PC-3 (cell line): Measurements from ENCODE around the gene ACTG1. TPM values are rescaled to one million over a fixed set of nuclear protein-coding genes. Genes with fewer than 3 reads are reported as not detected.
A peak's percentile ranks its signal among the peaks of the same experiment; 100 is the strongest.

ENCODE experiments used
- ATAC-seq: fragments of 200-7000 bp; cut with Tn5 transposase; 2 replicates; pipeline ENCODE4 v1.9.1; 2020; ENCODE audit warnings: mild to moderate bottlenecking, moderate library complexity
- BruUV-seq: library from RNA; stranded (reverse); fragments of 400-500 nt; replicated peaks from 2 replicates; lab custom pipeline; 2021; lab: Mats Ljungman, UMichigan
- CTCF ChIA-PET: fragments of 300-600 bp; sonication (Branson Sonifier 250); formaldehyde crosslinking; loops from one replicate; lab custom pipeline; 2022; ENCODE audit warnings: antibody characterized with exemption; lab: Charles Lee
- POLR2A ChIA-PET: fragments of 300-600 bp; sonication (Branson Sonifier 250); formaldehyde crosslinking; loops from one replicate; lab custom pipeline; 2022; ENCODE audit warnings: antibody characterized with exemption; ENCODE audit not compliant: unreplicated experiment; lab: Charles Lee
- DNase-seq: peaks from one replicate; pipeline ENCODE4 v3.0.0-alpha.2; 2015
- H2AFZ ChIP-seq: fragments of 300-600 bp; sonication (generic); 2 replicates; pipeline ENCODE4 v1.6.0; 2016; ENCODE audit warnings: antibody characterized with exemption, low read length
- H3F3A ChIP-seq: fragments of 300-600 bp; sonication (generic); one replicate; pipeline ENCODE4 v1.6.0; 2017; ENCODE audit warnings: antibody characterized with exemption, low read length, control low read depth, mild to moderate bottlenecking; ENCODE audit not compliant: unreplicated experiment
- H3K27ac ChIP-seq: fragments of 300-600 bp; sonication (generic); 2 replicates; pipeline ENCODE4 v1.5.1; 2016; ENCODE audit warnings: mild to moderate bottlenecking, low read length
- H3K27me3 ChIP-seq: fragments of 300-600 bp; sonication (generic); 2 replicates; pipeline ENCODE4 v1.6.1; 2016; ENCODE audit warnings: low read length, mixed read lengths
- H3K36me3 ChIP-seq: fragments of 300-600 bp; sonication (generic); 2 replicates; pipeline ENCODE4 v1.6.1; 2016; ENCODE audit warnings: low read depth, mixed run types, low read length, mixed read lengths
- H3K4me1 ChIP-seq: fragments of 300-600 bp; sonication (generic); 2 replicates; pipeline ENCODE4 v1.5.1; 2016; ENCODE audit warnings: low read length; ENCODE audit not compliant: insufficient read depth
- H3K4me2 ChIP-seq: fragments of 300-600 bp; sonication (generic); 2 replicates; pipeline ENCODE4 v1.6.0; 2016; ENCODE audit warnings: low read length
- H3K4me3 ChIP-seq: fragments of 300-600 bp; sonication (generic); 2 replicates; pipeline ENCODE4 v1.5.1; 2016; ENCODE audit warnings: mild to moderate bottlenecking, low read length, mixed read lengths
- H3K79me2 ChIP-seq: fragments of 300-600 bp; sonication (generic); 2 replicates; pipeline ENCODE4 v1.6.1; 2017; ENCODE audit warnings: low read length, mixed read lengths
- H3K9ac ChIP-seq: fragments of 300-600 bp; sonication (generic); 2 replicates; pipeline ENCODE4 v1.6.0; 2016; ENCODE audit warnings: mild to moderate bottlenecking, low read length
- H3K9me2 ChIP-seq: fragments of 300-600 bp; sonication (generic); replicated peaks from 2 replicates; pipeline ENCODE4 v1.6.1; 2016; ENCODE audit warnings: mixed run types, low read length, mixed read lengths
- H3K9me3 ChIP-seq: fragments of 300-600 bp; sonication (generic); 2 replicates; pipeline ENCODE4 v1.6.1; 2016; ENCODE audit warnings: low read length, mixed read lengths
- H4K20me1 ChIP-seq: fragments of 300-600 bp; sonication (generic); 2 replicates; pipeline ENCODE4 v1.6.1; 2016; ENCODE audit warnings: low read length, mixed read lengths
- EZH2 ChIP-seq: fragments of 300-600 bp; sonication (generic); IDR thresholded peaks from one replicate; pipeline ENCODE4 v1.6.1; 2017; ENCODE audit warnings: antibody characterized with exemption, mild to moderate bottlenecking, low read length; ENCODE audit not compliant: unreplicated experiment
- EZH2phosphoT487 ChIP-seq: fragments of 300-600 bp; sonication (generic); IDR thresholded peaks from 2 replicates; pipeline ENCODE4 v1.6.1; 2018; ENCODE audit warnings: mild to moderate bottlenecking, antibody characterized with exemption, low read length, borderline replicate concordance
- intact Hi-C: fragments of 100-400 bp; cut with micrococcal nuclease; formaldehyde crosslinking; loops from 2 replicates; pipeline ENCODE4 v1.9.0; 2023
- total RNA-seq: library from RNA; depleted of rRNA; stranded (reverse); fragments of >200 nt; gene quantifications from 2 replicates; pipeline ENCODE4 v1.2.3, GENCODE V29; 2014
- TF ChIP-seq, protein P1 (sequence below): fragments of 300-600 bp; sonication (generic); conservative IDR thresholded peaks from 2 replicates; pipeline ENCODE4 v1.5.1; 2017; ENCODE audit warnings: antibody characterized with exemption, low read depth, mild to moderate bottlenecking, low read length

Gene ACTG1
- total RNA-seq, 1 experiment from 2014 or later, result 4,503 TPM

- H3K4me1 ChIP-seq, result peaks cover 16% of the 10 kb centered on the region
- no peak for DNase-seq
- no peak overlapping the region for H3K4me3 ChIP-seq
- no TSS peak for BruUV-seq
- no peak overlapping the region for H3K4me2 ChIP-seq
- CTCF ChIA-PET, result no interaction called here
- no peaks in the 10 kb centered on the region for H3K9me3 ChIP-seq
- POLR2A ChIA-PET, result no interaction called here
- ATAC-seq, result no peak
- no peaks in the 10 kb centered on the region for H3K9me2 ChIP-seq
- TF ChIP-seq, protein P1, sequence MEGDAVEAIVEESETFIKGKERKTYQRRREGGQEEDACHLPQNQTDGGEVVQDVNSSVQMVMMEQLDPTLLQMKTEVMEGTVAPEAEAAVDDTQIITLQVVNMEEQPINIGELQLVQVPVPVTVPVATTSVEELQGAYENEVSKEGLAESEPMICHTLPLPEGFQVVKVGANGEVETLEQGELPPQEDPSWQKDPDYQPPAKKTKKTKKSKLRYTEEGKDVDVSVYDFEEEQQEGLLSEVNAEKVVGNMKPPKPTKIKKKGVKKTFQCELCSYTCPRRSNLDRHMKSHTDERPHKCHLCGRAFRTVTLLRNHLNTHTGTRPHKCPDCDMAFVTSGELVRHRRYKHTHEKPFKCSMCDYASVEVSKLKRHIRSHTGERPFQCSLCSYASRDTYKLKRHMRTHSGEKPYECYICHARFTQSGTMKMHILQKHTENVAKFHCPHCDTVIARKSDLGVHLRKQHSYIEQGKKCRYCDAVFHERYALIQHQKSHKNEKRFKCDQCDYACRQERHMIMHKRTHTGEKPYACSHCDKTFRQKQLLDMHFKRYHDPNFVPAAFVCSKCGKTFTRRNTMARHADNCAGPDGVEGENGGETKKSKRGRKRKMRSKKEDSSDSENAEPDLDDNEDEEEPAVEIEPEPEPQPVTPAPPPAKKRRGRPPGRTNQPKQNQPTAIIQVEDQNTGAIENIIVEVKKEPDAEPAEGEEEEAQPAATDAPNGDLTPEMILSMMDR, result no peak
- TF ChIP-seq EZH2 (no peak), EZH2phosphoT487 (no peak)
- no peak overlapping the region for H3K27ac ChIP-seq
- H3K36me3 ChIP-seq, result no peaks in the 10 kb centered on the region
- H4K20me1 ChIP-seq, result no peaks in the 10 kb centered on the region
- intact Hi-C loops, result no loop called here
- no peak overlapping the region for H2AFZ ChIP-seq
- no peaks in the 10 kb centered on the region for H3F3A ChIP-seq
- no peaks in the 10 kb centered on the region for H3K79me2 ChIP-seq
- H3K9ac ChIP-seq, result no peak overlapping the region
- H3K27me3 ChIP-seq, result no peaks in the 10 kb centered on the region
Measured at GRCh38 chr17:81492202-81492601, 20.4 kb downstream of the ACTG1 start.

DNA sequence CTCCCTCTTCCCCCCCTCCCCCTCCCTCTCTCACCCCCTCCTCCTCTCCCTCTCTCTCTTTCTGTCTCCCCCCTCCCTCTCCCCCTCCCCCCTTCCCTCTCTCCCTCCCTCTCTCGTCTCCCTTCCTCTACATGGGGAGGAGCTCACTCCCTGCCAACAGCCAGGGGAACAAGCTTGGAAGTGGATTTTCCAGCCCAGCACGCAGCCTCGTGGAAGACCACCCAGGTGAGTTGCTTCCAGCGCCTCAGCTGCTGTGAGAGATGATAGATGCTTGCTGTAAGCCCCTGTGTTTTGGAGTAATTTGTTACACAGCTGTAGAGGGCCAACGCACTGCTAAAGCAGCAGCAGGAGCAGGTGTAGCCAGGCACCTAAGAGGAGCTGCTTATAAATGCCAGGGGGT, 20.8 kb downstream of the ACTG1 start:
- H3K9me3 ChIP-seq, result no peaks in the 10 kb centered on the region
- no TSS peak for BruUV-seq
- H2AFZ ChIP-seq, result no peak overlapping the region
- H3K27me3 ChIP-seq, result no peaks in the 10 kb centered on the region
- H4K20me1 ChIP-seq, result no peaks in the 10 kb centered on the region
- peaks cover 16% of the 10 kb centered on the region for H3K4me1 ChIP-seq
- no peaks in the 10 kb centered on the region for H3F3A ChIP-seq
- H3K4me3 ChIP-seq, result no peak overlapping the region
- ATAC-seq (no peak), DNase-seq (no peak)
- no peak overlapping the region for H3K9ac ChIP-seq
- no peaks in the 10 kb centered on the region for H3K36me3 ChIP-seq
- H3K27ac ChIP-seq, result no peak overlapping the region
- ChIA-PET POLR2A (no interaction called here), CTCF (no interaction called here)
- no peak overlapping the region for H3K4me2 ChIP-seq
- TF ChIP-seq, protein P1, result no peak
- TF ChIP-seq EZH2phosphoT487 (no peak), EZH2 (no peak)
- H3K79me2 ChIP-seq, result no peaks in the 10 kb centered on the region
- intact Hi-C loops, result no loop called here
- H3K9me2 ChIP-seq, result no peaks in the 10 kb centered on the region

- H3K9me3 ChIP-seq, result no peaks in the 10 kb centered on the region
- intact Hi-C loops, result no loop called here
- H2AFZ ChIP-seq, result peak overlapping the region; percentile 63; the same call in 1 of the 2 replicates
- H3K79me2 ChIP-seq, result no peaks in the 10 kb centered on the region
- no peak overlapping the region for H3K9ac ChIP-seq
- 0 out of 2 replicates have a peak overlapping the region, but pooled peaks have one; percentile 26 for H3K4me2 ChIP-seq
- no peaks in the 10 kb centered on the region for H3K9me2 ChIP-seq
- H3K36me3 ChIP-seq, result no peaks in the 10 kb centered on the region
- H4K20me1 ChIP-seq, result no peaks in the 10 kb centered on the region
- ChIA-PET CTCF (no interaction called here), POLR2A (interaction anchor here (0.6 kb wide), 1 partner anchor 34 kb away, joined by 3 read pairs; no protein-coding TSS in a partner anchor)
- DNase-seq (peak; percentile 22), ATAC-seq (peak; percentile 22)
- H3K4me1 ChIP-seq, result peaks cover 16% of the 10 kb centered on the region
- no TSS peak for BruUV-seq
- H3K27me3 ChIP-seq, result no peaks in the 10 kb centered on the region
- no peak overlapping the region for H3K27ac ChIP-seq
- no peak for TF ChIP-seq EZH2phosphoT487
- TF ChIP-seq, protein P1, result no peak
- no peak for TF ChIP-seq EZH2
- H3K4me3 ChIP-seq, result no peak overlapping the region
- H3F3A ChIP-seq, result no peaks in the 10 kb centered on the region
Measured at GRCh38 chr17:81491181-81491581, 21.4 kb downstream of the ACTG1 start.
